Ovary (tissue), 9 donors: Measurements from ENCODE around the gene ARHGAP45. TPM values are rescaled to one million over a fixed set of nuclear protein-coding genes. Genes with fewer than 3 reads are reported as not detected.

Experiments
- DNase-seq, 5 donors: peaks; one replicate each; pipeline ENCODE4 v3.0.0-alpha.2; 2019 to 2020
- H3K27ac ChIP-seq, 2 donors: fragments of 200-600 bp; one replicate each; pipeline versions ENCODE4 v1.5.1 to v1.8.0; 2019 to 2022
- H3K27me3 ChIP-seq: fragments of 200-600 bp; one replicate; pipeline ENCODE4 v1.8.0; 2022
- H3K36me3 ChIP-seq: fragments of 200-600 bp; sonication (generic); one replicate; pipeline ENCODE4 v1.5.1; 2019
- H3K4me1 ChIP-seq: one replicate; pipeline ENCODE4 v1.8.1; 2013; ENCODE audit warnings: mild to moderate bottlenecking, moderate library complexity; ENCODE audit not compliant: insufficient read depth
- H3K4me3 ChIP-seq: fragments of 200-600 bp; sonication (generic); one replicate; pipeline ENCODE4 v1.5.1; 2017
- H3K9me3 ChIP-seq, 2 donors: fragments of 200-600 bp in 1 of 2; sonication (generic) in 1 of 2; one replicate each; pipeline versions ENCODE4 v1.5.1 to v1.8.1; 2013 to 2019; ENCODE audit warnings: mild to moderate bottlenecking in 1 of 2, moderate library complexity in 1 of 2
- EP300 ChIP-seq: sonication (generic); formaldehyde crosslinking; IDR thresholded peaks from one replicate; pipeline ENCODE4 v1.6.1; 2017; ENCODE audit warnings: antibody characterized with exemption
- POLR2A ChIP-seq: fragments of 450-650 bp; IDR thresholded peaks from one replicate; pipeline ENCODE4 v1.6.1; 2017; ENCODE audit warnings: antibody characterized with exemption, mild to moderate bottlenecking, moderate library complexity
- WGBS, 3 donors: extraction: QIAGEN DNeasy Blood & Tissue Kit in 1 of 3; methylation state at CpG; one replicate each; pipeline versions ENCODE4 v1.1.5 to v1.1.7; 2013 to 2017; 5-methylcytosine and 5-hydroxymethylcytosine counted together
- intact Hi-C, 4 donors: fragments of 100-400 bp; cut with DNase I; formaldehyde crosslinking; loops; one replicate each; pipeline versions ENCODE4 v1.11.0 to v1.15.1; 2022 to 2023
- polyA plus RNA-seq, 2 donors: library from polyadenylated mRNA; stranded (reverse); fragments of 200-250 nt in 1 of 2; fragments of 350-450 nt in 1 of 2; fragmentation: Illumina TruSeq in 1 of 2; extraction: RNeasy Lipid Tissue Mini Kit (QIAGEN cat#74804) in 1 of 2; gene quantifications; one replicate each; pipeline ENCODE4 v1.2.3, GENCODE V29; 2013 to 2014
- total RNA-seq, 7 donors: library from RNA; depleted of rRNA in 2 of 7; stranded (reverse); fragments of >200 nt in 2 of 7; fragmentation: NEBNext Ultra II Directional in 3 of 7; extraction: Animal tissue kit (Norgen Biotek cat#: 25700) in 3 of 7; gene quantifications; one replicate each; pipeline versions ENCODE4 v1.1.0 to v1.2.4, GENCODE V29; 2016 to 2023
- TF ChIP-seq, protein P1 (sequence below), 3 donors: fragments of 450-650 bp in 2 of 3; fragments of 200-600 bp in 1 of 3; IDR thresholded peaks; one replicate each; pipeline versions ENCODE4 v1.5.1 to v1.8.0; 2016 to 2022; ENCODE audit warnings: antibody characterized with exemption in 3 of 3, mild to moderate bottlenecking in 1 of 3
- donor health status: DM: no; HTN: no; CAD: no; lungs with moderate emphysema.
- donor health status: DM: no; HTN: no; CAD: no.
- donor health status: Bipolar disorder and iron deficiency.
- donor health status: DM: yes; HTN: yes; CAD: no.
- donor health status: DM: no; HTN: no; CAD: no.
- donor health status: DM: yes; HTN: yes; CAD: no.

The ARHGAP45 gene
- total and polyA plus RNA-seq, 9 donors = 1.0 to 10.6 (median 7.0) TPM

DNA sequence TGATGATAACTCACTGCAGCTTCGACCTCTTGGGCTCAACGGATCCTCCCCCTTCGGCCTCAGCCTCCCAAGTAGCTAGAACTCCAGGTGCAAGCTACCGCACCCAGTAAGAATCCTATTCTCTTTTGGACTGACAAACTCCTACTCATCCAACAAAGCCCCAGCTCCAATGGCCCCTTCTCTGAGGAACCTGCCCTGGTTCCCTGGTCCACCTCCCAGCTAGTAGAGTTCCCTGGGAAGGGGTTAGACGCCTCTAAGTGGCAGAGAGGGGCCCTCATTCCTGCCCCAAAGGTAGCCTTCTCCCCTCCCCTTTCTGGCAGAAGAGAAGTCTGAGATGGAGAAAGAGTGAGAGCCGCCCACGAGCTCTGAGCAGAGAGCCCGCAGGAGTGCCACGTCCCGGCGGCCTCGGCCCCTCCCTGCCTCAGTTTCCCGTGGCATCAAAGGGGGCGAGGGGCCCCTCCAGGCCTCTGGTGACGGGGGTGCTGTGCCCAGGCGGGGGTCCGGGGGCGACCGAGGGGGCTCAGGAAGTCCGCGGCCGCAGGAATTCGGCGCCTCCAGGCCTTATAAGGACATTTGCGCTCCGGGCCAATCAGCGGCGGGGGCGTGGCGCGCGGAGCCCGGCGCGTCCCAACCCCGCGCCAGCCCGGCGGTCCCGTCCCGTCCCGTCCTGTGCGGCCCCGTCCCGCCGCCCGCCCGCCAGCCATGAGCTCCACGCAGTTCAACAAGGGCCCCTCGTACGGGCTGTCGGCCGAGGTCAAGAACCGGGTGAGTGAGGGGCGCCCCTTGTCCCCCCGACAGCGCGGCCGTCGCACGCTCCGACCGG, 40.8 kb upstream of the ARHGAP45 start, which contains the start of gene CNN2:
Gene CNN2 (plus strand): TSS at position 649 of the 823 bp plus-strand sequence. CDS start 54 bp downstream, at position 703.
- Histone ChIP-seq H3K4me3 (peak within 1 kb of the TSS; percentile 83), H3K4me1 (peaks cover 10% of the 10 kb centered on the region), H3K36me3 (no peaks in the 10 kb centered on the region), H3K9me3 (no peaks in the 10 kb centered on the region), H3K27me3 (no peaks in the 10 kb centered on the region), H3K27ac (peak within 1 kb of the TSS; percentile 87 to 95)
- peak; percentile 84 to 91 (median 84) for DNase-seq
- 2 to 10% (median 4%) methylated on average over 25 to 63 of the region's 63 CpGs for WGBS, 3 donors
- intact Hi-C loops = loop anchor here in 2 of 4 donors (5.0 to 10.0 kb wide), 2 partner anchors 71 to 219 kb away; partner anchors contain the start of genes ATP5F1D (in 1 of the 2), MIDN (in 1 of the 2) and POLR2E (in 1 of the 2)
- TF ChIP-seq POLR2A = peak; percentile 91
- TF ChIP-seq, protein P1, sequence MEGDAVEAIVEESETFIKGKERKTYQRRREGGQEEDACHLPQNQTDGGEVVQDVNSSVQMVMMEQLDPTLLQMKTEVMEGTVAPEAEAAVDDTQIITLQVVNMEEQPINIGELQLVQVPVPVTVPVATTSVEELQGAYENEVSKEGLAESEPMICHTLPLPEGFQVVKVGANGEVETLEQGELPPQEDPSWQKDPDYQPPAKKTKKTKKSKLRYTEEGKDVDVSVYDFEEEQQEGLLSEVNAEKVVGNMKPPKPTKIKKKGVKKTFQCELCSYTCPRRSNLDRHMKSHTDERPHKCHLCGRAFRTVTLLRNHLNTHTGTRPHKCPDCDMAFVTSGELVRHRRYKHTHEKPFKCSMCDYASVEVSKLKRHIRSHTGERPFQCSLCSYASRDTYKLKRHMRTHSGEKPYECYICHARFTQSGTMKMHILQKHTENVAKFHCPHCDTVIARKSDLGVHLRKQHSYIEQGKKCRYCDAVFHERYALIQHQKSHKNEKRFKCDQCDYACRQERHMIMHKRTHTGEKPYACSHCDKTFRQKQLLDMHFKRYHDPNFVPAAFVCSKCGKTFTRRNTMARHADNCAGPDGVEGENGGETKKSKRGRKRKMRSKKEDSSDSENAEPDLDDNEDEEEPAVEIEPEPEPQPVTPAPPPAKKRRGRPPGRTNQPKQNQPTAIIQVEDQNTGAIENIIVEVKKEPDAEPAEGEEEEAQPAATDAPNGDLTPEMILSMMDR (IDR thresholded peaks at IDR 0.05) = no peak

DNA sequence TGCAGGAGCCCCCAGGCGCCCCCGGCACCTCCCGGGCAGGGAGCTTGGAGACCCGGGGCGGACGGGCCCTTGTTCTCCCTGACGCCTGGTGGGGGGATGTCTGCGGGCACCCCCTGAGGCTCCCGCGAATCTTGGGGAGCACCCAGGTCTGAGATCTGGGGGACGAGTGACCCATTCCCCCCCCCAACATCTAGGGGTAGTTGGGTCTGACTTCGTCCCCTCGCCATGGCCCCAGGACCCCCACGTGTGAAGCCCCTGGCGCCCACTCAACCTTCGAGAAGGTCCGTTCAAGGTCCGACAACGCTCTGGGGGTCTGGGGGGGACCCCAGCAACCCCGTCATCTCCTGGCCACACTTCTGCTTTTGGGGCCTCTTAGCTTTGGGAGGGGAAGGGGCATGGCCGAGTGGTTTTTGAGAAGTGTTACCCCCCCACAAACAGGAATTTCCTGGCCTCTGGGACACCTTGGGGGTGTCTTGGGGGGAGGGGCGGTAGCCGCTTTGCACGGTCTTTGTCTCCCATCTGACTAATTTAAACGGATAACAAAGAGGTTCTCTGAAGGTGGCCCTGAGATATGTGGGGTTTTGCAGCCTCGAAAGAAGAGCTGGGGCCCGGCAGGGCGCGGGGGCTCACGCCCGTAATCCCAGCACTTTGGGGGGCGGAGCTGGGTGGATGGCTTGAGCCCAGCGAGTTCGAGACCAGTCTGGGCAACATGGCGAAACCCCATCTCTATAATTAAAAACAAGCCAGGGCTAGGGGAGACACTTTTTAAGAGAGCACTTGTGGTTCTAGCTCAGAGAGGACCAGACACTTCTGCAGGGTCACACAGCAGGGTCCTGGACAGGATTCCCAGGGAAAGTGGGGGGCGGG, 40.0 kb upstream of the ARHGAP45 start:
- 1 to 2% (median 1%) methylated on average over 31 to 36 of the region's 36 CpGs for WGBS, 3 donors
- Histone ChIP-seq H3K36me3 (no peaks in the 10 kb centered on the region), H3K4me3 (peak overlapping the region; percentile 83), H3K27me3 (no peaks in the 10 kb centered on the region), H3K27ac (peak overlapping the region; percentile 87 to 95), H3K9me3 (no peaks in the 10 kb centered on the region), H3K4me1 (peaks cover 8% of the 10 kb centered on the region)
- TF ChIP-seq, protein P1 (IDR thresholded peaks at IDR 0.05) = no peak
- TF ChIP-seq EP300 (no peak), POLR2A (no peak)
- DNase-seq = peak in 2 of 5 donors; percentile 50 to 61
- intact Hi-C loops = loop anchor here in 2 of 4 donors (5.0 to 10.0 kb wide), 2 partner anchors 70 to 218 kb away; partner anchors contain the start of genes ATP5F1D (in 1 of the 2), MIDN (in 1 of the 2) and POLR2E (in 1 of the 2)

GRCh38 chr19:1027650-1028061, 39.3 kb upstream of the ARHGAP45 start:
- Histone ChIP-seq H3K4me1 (peaks cover 8% of the 10 kb centered on the region), H3K9me3 (no peaks in the 10 kb centered on the region), H3K27me3 (no peaks in the 10 kb centered on the region), H3K27ac (peak overlapping the region; percentile 87 to 95), H3K4me3 (peak overlapping the region; percentile 83), H3K36me3 (no peaks in the 10 kb centered on the region)
- peak in 1 of 5 donors; percentile 60 for DNase-seq
- TF ChIP-seq EP300 (no peak), POLR2A (no peak)
- TF ChIP-seq, protein P1 (IDR thresholded peaks at IDR 0.05) = no peak
- WGBS, 3 donors = 1 to 4% (median 2%) methylated on average over 15 to 16 of the region's 16 CpGs
- intact Hi-C loops = loop anchor here in 2 of 4 donors (5.0 to 10.0 kb wide), 2 partner anchors 70 to 217 kb away; partner anchors contain the start of genes ATP5F1D (in 1 of the 2), MIDN (in 1 of the 2) and POLR2E (in 1 of the 2)
